GM18873 (cell line): ENCODE measurements around the gene ARHGEF17.
A peak's percentile ranks its signal among the peaks of the same experiment; 100 is the strongest.
"Not testable (repeated sequence)": the region's sequence is repeated elsewhere in the genome, so short reads cannot be mapped to it uniquely, and the experiment has no call there.

ENCODE experiments used
- ATAC-seq: cut with Tn5 transposase; IDR thresholded peaks from one replicate; pipeline ENCODE4 v1.9.1; 2021; ENCODE audit warnings: mild to moderate bottlenecking, moderate library complexity, moderate number of reproducible peaks; ENCODE audit not compliant: unreplicated experiment, low FRiP score

ARHGEF17 gene

DNA sequence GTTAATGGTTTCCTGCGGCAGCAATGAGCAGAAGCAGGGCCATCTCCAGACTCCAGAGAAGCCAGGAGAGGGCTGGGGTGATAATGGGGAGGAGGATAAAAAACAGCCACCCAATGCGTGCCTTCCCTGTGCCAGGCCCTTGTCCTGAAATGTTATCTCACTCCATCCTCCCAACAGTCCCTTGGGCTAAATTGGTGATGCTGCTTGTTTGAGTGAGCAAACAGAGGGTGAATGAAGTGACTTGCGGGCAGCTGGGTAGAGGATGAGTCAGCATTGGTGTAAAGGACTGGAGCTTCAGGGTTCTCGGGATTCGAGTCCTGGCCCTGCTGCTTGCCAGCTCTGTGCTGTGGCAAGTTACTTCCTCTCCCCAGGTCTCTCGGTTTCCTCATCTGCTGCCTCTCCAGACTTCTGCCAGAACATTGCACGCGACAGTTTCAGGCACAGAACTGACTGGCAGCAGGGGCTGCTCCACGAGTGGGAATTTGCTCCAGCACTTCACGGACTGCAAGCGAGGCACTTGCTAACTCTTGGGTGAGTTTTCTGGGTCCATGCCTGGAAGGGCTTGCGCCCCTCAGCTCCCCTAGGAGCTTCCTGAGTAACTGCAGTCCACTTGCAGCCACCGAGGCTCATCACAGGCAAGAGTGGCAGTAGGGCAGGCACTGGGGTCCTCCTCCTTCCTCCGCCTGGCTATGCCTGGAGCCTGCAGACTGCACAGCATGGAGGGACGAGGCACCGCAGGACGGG lies 36.0 kb upstream of the ARHGEF17 start, which contains the start of gene P2RY6:
P2RY6 (plus strand) TSS at position 403 of the 744 bp plus-strand sequence. CDS start 24,181 bp downstream, outside the sequence.
- ATAC-seq, result no peak

DNA sequence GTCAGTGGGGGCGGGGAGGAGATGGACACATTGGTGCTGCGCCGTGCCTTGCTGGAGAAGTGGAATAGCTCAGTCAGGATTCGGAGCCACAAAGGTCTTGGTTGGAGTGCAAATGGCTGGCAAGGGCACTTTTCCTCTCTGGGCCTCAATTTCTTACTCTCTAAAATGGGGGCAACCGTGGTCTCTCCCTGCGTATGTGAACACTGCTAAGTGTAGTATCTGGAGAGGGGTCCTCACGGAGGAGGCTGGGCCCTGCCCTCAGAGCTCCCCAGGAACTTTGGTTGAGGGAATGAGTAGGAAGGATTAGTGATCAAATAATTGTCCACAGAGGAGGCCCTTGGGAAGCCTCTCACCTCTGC lies 35.4 kb upstream of the ARHGEF17 start:
- ATAC-seq, result no peak

DNA sequence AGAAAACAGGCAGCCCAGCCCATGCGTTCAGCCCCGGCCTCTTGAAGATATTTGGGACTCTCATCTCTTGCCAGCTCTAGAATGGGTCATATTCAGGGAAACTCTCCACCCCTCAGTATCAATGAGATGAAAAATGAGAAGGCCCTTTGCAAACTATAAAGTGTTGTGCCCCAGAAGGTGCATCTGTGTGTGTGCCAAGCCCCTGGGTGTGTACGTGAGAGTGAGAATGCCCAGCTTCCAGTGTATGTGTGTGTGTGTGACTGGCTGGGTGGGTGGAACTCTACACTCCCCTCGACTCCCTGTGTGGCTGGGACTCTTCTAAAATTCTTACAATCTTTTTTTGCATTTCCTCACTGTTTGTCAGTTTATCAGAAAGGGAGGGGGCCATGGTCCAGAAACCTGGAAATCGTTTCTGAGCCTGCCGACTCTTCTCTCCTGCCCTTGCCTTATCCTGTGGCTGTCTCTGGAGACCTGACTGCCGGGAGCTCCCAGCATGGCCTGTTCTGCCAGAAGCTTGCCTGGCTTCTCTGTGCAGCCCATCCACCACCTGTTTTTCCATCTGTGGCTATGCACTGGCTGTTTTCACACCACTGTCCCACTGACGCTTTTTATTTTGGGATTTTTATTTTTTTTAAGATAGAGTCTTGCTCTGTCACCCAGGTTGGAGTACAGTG lies 34.7 kb upstream of the ARHGEF17 start:
- no peak for ATAC-seq

DNA sequence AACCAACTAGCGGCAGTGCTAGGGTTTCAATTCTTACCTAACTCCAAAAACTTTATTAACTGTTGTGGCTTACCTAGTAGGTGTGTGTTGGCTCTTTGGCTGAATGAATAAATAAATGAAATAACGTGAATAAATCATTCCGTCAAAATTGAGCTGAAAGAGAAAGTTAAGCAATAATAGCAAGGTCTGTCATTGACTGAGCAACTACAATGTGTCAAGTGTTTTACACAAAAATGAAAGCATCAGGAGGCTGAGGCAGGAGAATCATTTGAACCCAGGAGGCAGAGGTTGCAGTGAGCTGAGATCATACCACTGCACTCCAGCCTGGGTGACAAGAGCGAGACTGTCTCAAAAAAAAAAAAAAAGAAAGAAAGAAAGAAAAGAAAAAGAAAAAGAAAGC lies 33.9 kb upstream of the ARHGEF17 start:
- ATAC-seq, result not testable (repeated sequence)

DNA sequence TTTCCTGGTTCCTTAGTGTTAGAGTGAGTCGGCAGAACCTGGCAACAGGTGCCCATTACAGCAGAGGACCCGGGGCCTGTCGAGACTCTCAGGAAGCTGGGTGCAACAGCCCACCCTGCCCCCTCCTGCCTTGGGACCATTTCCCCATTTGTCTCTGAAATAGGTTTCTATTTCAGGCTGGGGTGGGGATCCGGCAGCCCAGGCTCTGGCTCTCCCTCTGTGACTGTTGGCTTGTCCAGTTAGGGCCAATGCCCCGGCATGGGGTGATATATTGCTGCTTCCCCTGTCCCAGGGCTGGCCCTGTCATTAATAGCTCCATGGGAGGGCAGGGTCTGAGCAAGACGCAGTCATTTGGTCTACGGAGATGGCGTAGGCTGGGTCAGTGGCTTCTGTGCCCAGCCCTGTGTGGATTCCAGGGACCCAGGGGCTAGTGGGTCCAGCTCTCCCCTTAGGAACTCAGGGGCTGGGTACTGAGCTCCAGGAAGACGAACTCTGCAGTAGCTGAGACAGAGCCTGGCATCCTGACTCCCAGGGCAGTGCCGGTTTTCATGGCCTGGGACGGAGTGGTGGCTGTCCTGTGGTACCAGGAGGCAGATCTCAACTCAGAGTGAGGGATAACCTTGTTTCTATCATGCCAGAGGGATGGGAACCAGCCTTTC lies 33.2 kb upstream of the ARHGEF17 start:
- no peak for ATAC-seq

DNA sequence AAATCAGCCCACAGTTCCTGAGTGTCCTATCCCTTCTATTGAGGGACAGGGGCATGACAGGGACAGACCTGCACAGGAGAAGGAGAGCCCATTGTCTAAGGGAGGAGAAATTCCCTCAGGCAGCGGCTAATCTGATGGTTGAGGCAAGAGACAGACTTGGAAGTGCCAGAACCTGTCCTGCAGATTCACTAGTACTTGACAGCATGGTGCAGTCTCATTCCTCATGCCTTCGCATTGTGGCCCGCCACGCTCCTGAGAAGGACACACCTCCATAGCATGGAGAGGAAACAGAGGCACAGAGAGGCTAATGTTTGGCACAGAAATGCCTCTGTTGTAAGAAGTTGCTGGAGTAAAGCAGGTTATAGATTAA lies 32.7 kb upstream of the ARHGEF17 start:
- no peak for ATAC-seq

DNA sequence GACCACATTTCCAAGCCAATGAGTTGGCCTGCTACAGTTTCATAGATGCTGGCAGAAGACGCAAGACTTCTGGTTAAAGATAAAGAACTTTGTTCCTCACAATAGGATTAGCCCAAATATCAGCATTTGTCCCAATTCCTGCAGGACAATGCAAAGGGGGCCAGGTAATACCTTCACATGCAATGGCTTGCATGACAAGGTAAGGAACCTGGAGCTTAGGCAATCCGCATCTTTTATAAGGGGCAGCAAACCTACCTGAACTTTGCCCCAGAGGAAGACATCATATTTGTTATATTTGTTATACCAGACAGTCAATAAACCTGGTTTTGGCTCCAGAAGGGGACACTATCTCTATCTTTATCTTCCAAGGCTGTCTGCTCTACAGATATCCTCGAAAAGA lies 30.6 kb upstream of the ARHGEF17 start:
- ATAC-seq, result no peak

DNA sequence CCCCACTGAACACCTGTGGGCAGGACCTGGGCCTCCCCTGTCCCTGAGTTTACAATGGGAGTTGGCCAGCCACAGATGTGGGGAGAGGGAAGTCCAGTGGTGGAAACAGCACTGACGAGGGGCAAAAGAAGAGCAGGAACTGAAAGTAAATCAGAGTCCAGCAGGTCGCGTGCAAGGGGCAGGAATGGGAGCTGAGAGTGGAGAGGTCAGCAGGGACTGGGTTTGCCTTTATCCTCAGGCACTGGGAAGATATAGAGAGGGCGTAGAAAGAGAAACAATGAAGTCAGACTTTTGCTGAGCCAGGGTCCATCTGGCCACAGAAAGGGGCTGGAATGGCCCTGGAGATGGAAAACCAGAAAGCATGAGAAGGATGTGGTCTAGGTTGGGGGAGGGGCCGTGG lies 27.4 kb upstream of the ARHGEF17 start:
- ATAC-seq, result no peak

DNA sequence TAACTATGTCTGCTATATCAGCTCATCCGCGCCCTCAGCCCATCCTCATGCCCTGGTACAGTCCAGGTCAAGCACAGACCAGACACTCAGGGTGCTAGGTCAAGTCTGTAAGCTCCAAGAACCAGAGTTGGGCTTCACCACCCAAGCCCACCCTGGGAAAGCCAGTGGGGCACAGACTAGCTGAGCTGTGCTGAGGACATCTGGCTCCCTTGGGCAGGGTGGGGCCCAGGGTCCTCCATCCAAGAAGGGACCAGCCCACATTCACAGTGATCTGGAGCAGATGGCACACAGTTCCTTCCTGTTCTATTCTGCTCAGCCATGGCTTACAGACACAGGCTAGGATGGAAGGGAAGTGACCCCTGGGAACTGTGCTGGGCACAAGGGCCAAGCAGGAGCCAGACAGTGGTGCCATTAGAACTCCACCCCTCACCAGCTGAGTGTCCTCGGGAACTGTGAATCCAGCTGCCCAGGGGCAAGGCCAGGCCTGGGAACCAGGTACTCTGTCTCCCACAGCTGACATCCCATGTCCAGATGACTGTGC lies 26.8 kb upstream of the ARHGEF17 start:
- ATAC-seq, result no peak

DNA sequence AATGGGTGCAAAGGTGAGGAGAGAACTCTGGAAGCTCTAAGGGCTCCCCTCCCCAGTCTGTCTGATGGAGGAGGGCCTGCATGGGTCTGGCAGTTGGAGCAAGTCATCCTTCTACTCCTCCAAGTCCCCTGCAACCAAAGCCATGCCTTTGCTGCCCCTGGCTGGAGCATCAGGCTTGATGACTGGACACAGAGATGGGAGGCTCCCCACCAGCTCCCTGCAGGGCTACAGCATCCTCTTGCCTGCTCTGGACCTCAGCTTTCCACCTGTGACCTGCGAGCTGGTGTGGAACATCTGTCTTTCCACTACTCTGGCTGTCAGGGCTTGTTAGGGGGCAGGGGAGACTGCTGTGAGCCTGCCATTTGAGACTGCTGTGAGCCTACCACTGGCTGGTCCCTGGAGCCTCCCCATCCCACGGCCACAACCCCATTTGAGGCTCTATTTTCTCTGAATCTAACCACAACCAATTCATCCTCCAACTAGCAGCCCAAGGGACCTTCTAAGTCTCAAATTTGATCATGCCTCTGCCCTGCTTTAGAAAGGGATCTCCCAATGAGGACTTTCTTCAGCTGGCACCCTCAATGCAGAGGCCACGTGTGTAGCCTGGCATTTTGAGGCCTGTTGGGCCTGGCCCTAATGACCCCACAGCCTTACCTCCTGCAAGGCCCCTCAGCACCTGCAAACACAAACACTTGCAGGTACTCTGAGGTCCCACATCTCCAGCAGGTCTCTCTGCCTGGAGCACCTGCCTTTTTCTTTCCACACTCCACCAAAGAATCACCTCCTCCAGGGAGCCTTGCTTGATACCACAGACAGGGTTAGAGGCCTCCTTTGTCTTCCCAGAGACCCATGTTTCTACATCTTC lies 26.0 kb upstream of the ARHGEF17 start:
- no peak for ATAC-seq

DNA sequence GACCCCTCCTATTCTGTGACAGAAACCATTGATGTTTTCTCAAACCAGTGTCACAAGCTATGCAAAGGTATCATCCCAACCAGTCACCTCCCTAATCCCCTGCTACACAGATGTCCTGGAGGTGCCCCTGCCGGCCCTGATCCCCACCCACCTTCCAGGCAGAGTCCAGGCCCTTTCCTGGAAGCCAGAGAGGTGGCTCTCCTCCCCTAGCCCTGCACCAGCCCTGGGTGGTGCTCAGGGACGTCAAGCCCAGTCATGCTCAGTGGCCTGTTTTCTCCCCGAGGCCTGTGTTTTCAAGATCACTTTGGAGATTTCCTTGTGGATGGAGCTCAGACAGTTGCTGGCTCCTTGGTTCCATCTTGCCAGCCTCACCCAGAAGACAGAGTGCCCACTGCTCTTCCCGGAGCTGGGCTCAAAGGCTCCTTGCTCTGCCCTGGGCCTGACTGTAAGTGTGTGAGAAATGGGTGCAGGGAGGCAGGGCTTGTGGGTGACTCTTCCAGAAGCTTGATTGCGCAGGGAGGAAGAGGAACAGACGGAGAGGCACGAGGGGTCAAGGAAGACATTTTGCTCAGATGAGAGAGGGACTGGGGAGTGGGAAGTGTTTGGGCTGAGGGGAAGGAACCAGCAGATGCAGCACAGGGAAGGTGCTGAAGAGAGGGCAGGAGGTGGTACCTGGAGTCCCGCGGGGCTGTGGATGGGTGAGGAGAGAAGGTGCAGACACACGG lies 24.6 kb upstream of the ARHGEF17 start:
- ATAC-seq, result no peak

DNA sequence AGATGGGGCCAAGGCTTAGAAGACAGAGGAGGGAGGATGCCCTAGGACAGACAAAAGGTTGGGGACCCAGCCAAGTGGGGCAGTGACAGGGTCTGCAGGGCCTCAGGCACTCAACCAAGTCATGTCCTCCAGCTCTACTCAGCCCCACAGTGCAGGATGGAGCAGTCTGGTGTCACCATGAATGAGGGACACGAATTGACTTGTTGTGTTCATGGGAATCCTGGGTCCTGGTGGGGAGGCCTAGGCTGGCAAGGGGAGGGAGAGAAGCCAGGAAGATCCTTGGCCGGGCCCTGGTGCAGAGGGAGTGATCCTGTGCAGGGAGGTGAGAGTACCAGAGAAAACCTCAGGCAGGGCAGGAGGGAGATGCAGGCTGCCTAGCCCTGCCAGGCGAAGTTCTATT lies 24.0 kb upstream of the ARHGEF17 start:
- ATAC-seq, result no peak

DNA sequence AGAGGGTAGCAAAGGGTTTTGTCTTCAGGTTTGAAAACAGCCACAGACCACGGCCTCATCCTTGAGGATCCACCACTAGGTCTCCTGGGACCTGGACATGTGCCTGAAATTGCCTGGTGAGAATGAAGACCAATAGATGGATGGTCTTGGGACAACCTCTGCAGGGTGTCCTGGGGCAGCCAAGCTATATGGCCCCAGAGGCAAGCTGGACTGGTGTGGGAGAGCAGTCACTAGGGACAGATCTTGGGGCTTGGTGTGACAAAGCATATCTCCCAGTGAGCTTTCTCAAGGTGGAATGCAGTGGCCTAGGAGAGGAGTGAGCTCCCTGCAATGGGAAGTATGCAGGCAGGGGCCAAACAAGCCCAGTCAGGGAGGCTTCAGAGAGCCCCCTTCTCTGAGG lies 22.4 kb upstream of the ARHGEF17 start:
- ATAC-seq, result no peak

DNA sequence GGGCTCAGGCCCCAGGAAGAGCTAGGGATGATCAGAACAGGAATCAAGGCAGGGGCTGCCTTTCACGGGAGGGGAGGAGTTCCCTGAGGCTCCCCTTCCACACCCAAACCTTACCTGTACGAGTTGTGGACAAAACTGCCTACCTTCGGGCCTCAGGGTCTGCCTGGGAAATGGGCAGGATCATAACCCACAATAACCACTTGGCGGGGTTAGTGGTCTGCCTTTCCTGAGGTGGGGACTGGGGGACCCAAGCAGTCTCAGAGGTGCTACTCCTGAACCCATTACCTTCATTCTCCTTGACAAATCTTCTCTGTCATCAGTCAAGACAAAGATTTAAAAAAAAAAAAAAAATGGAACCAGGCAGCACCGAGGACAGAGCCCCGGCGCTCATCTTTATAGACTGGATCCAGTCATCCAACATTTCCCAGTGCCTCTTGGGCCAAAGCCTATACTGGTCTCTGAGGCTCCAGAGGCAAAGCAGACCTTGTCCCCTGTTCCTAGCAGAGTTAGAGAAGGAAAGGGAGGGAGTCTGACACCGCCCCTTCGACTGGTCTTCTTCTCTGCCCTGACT lies 21.8 kb upstream of the ARHGEF17 start:
- ATAC-seq, result no peak

DNA sequence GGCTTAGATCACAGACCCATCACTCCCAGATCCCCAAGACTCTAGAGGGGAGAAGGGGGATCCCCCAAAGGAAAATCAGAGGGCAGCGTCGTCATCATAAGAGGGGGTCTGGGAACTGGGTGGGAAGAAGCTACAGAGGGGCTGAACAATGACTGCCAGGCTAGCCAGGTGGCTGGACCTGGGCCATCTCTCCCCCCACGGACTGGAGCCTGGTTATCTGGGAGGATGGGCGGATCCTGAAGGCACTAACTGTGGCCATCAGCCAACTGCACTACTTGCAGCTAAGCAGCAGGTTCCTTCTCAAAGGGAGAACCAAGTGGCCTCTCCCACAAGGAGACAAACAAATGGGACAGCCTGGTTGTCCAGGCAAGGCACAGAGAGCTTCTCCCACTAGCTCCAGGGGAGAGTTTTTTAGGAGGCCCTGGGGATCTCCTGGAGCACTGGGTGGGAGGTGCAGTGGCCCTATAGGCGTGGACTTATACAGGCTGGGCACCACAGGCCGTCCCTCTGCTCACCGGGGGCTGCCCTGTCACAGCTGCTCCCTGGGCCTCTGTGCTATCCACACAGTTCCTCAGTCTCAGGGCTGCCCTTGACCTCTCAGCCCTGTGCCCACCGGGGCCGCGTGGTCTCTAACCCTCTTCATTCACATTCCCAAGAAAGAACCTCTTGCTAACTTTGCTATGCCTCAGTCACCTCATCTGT lies 20.5 kb upstream of the ARHGEF17 start:
- no peak for ATAC-seq

DNA sequence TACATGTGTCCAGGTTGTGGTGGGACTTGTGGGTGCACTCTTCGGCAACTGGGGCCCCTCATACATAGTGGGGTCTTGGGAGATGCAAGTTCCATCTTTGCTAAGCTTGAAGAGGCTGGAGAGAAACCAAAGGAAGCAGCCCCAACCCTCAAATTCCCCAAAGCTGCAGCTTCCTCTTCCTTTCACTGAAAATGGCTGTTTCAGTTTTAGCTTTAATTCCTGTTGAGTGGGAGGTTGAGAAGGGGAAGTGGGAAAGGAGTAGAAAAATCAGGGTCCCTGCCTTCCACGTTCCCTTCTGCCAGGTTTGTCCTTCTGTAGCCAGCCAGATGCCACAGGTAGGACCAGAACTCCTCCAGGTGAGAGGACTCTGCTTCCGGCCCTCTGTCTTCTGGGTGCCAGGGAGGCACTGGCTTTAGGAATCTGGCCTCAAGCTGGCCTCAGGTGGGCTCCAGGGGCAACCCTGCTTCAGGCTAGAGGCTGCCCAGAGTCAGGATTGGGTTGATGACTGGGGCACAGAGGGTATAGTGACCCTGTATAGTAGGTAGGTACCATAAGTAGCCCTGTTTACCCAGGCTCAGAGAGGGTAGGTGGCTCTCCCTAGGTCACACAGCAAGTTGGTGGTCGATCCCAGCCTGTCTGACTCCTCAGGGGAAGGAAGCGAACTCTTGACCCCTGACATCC lies 19.7 kb upstream of the ARHGEF17 start:
- ATAC-seq, result no peak

DNA sequence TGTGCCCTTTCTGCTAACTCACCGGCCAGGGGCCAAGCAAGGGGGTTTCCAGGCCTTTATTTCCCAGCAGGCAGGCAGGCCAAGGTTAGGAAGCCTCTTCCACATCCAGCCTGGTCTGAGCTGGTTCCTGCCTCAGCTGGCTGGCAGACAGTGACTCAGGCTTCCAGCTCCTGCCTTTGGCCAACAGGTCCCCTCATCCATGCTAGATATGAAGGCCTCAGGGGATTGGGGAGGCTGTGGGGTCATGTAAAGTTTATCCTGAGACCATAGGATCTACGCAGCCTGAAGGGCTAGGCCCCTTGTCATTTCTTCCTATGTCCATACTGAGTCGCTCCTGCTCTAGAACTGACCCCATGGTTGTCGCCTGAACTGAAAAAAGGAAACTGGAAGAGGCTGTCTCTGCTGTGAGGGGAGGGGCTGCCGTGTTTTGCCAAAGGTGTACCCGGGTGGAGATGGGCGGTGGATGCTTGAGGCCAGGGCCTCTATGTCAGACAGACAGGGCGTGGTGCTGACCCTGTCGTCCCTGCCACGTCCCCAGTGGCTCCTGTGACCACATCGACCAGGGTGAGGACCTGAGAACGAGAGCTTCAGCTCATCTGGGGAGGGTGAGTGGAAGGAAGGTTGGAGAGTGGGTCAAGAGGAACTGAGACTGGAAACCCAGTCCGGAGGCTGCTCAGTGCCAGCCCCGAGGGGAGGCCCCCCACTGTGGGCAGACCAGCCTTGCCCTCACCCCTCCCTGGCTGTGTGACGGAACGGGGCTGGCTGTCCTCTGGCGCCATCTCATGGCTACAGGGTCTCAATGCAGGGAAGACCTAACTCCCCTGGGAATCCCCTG lies 19.0 kb upstream of the ARHGEF17 start:
- peak; percentile 76 for ATAC-seq

DNA sequence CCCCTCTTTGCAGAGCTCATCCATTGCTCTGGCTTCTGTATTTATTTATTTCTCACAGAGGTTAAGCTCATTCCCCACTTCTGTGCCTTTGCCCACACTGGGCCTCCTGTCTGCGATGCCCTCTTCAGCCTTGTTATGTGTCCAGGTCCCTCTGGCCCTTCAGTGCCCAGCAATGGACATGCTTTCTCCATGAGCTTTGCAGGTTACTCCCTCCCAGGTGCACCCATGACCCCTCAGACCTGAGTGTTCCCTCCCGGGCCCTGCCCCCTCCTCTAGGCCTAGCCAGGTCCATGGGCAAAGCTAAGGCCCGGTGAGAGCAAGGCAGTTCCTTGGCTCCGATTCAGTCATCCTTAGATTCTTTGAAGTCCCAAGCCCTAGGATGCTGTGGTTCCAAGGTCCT lies 17.5 kb upstream of the ARHGEF17 start:
- no peak for ATAC-seq
